GM12874 (cell line): Measurements from ENCODE around the gene RHBDD1.

Experiments
- TF ChIP-seq, protein P1 (sequence below): IDR thresholded peaks from 2 replicates; pipeline ENCODE4 v1.5.1; 2011; ENCODE audit warnings: low read depth, mild to moderate bottlenecking, control low read depth, low read length, moderate library complexity; ENCODE audit not compliant: insufficient read depth

RHBDD1 gene

DNA sequence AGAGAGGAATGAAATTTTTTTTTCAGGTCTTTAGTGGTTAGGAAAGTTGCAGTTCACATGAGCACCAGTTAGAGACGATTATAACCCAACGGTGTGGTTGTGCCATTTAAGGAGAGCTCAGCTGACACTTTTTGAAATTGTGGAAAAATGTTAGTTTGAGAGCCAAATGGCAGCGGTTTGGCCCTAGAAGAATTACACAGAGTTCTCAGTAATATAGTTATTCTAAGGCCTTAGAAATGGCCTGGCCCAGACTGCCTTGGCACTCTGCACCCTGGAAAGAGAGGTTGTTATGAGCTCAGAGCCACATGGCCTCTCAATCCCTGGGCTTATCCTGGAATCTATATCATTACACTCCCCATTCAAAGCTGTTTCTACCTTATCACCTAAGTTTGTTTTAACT, 117.4 kb downstream of the RHBDD1 start:
- TF ChIP-seq, protein P1, sequence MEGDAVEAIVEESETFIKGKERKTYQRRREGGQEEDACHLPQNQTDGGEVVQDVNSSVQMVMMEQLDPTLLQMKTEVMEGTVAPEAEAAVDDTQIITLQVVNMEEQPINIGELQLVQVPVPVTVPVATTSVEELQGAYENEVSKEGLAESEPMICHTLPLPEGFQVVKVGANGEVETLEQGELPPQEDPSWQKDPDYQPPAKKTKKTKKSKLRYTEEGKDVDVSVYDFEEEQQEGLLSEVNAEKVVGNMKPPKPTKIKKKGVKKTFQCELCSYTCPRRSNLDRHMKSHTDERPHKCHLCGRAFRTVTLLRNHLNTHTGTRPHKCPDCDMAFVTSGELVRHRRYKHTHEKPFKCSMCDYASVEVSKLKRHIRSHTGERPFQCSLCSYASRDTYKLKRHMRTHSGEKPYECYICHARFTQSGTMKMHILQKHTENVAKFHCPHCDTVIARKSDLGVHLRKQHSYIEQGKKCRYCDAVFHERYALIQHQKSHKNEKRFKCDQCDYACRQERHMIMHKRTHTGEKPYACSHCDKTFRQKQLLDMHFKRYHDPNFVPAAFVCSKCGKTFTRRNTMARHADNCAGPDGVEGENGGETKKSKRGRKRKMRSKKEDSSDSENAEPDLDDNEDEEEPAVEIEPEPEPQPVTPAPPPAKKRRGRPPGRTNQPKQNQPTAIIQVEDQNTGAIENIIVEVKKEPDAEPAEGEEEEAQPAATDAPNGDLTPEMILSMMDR, result no peak

DNA sequence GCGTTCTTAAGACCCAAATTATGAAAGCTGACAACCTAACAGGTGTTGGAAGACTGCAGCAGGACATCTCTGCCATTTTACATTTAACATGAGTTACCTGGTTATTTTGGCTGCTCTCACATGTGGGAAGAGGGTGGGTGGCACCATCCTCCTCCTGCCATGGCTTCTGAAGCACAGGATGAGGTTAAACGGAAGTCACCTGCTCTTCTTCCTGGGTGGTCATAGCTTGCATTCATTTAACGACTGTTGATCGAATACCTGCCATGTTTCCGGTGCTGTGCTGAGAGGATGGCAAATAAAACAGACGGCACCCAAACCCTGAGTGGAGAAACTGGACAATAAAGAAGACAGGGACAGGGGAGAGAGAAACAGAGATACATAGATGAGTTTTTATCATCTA, 118.0 kb downstream of the RHBDD1 start:
- TF ChIP-seq, protein P1, result no peak

DNA sequence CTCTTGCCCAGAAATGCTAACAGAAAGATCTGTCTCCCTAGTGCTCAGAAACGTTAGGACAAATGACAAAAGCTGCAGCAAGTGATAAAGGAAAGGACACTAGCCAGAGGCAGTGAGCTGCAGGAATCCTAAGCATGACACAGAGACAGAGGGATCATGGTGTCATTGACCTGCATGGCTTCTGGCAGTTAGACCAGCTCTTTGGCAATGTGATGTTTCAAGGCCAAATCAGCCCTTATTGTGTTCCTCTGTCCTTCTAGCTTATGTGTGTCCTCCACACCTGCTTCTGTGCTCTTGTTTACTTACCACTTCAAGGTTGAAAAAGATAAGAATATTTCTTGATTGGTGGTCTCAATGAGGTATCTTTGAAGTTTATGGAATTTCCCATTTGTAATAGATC, 120.8 kb downstream of the RHBDD1 start:
- TF ChIP-seq, protein P1, result no peak

DNA sequence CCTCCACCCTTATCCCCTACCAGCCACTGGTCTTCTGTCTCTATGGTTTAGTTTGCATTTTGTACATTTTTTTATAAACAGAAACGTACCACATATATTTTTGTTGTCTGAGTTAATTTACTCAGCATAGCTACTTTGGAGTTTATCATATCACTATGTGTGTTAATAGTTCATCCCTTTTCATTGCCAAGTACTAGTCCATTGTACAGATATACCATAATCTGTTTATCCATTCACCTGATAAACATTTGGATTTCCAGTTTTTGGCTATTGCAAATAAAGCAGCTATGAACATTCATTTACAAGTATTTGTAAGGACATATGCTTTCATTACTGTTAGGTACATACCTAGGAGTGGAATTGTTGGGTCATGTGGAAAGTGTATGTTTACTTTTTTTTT, 123.6 kb downstream of the RHBDD1 start:
- TF ChIP-seq, protein P1, result no peak

DNA sequence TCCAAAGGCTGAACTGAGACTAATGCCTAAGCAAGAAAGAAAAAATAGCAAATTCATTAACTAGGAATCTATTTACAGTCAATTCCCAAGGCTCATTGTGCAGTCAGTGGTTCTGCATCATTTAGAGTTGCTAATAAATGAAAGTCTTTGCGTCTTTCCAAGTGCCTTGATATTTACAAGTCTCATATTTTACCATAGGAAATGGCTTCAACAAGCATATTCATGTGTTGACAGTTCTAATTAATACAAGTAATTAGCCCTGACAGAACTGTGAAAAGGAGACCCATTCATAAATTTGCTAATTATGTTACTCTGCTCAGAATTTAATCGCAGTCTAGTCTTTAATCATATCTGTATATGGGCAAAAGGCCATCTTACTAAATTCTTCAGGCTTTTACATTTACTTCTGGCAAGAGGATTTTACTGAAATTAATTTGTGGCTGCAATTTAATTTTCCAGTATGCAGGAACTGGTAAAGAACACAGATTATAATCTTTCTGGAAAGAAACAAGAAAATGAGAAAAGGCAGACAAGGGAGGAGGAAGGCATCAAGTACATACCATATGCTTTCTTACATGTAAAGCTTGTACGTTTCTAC, 126.4 kb downstream of the RHBDD1 start:
- TF ChIP-seq, protein P1, result no peak

DNA sequence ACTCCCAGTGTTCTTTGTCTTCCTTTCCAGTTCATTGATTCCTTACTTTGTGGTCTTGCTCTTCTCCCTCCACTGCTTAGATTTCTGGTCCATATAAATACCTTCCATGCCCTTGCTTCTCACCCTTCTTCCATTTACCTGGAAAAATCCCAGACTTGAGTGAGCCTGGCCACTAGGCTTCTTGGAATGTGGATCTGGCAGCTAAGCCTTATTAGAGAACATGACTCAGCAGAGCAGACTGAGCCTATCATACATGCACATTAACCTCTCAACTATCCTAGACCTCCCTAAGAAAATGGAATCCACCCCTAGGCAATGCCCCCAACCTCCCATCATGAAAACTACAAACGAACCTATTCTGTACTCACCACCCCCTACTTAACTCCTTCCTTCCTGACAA, 127.7 kb downstream of the RHBDD1 start:
- TF ChIP-seq, protein P1, result no peak

DNA sequence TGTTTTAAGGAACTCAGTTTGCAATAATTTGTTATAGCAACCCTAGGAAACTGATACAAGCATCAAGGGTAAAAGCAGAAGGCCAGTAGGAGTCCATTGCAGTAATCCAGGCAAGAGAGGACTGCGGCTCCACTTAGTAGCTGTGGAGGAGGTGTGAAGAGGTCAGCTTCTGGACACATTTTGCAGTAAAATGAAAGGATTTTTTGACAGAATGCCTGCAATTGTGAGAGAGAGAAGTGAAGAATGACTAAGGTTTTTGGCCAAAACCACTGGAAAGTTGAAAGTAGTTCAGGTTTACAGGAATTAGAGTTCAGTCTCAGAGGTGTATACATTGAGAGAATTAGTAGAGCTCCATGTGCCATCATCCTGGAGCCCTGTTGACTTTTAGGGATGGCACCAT, 129.5 kb downstream of the RHBDD1 start:
- TF ChIP-seq, protein P1, result no peak
